ENCODE measurements around the gene APEH. TPM values are rescaled to one million over a fixed set of nuclear protein-coding genes. Genes with fewer than 3 reads are reported as not detected.

Gene APEH
- total RNA-seq, 2 donors from 2014 or later: 58.7 to 67.7 TPM

GRCh38 chr3:49702672-49703071 lies 28.5 kb downstream of the APEH start:
- intact Hi-C loops (cut with DNase I): loop anchor here (10.0 kb wide), 1 partner anchor 132 kb away; no protein-coding TSS in a partner anchor
- ATAC-seq (no peak), DNase-seq (no peak)
- Histone ChIP-seq H3K4me3 (no peak overlapping the region), H3K9me3 (no peaks in the 10 kb centered on the region), H3K27ac (no peak overlapping the region), H3K27me3 (no peaks in the 10 kb centered on the region), H3K4me1 (no peaks in the 10 kb centered on the region), H3K36me3 (replicated peaks in 1 of 2; ENCODE audit: insufficient read depth in 1 of 2, low read depth in 2 of 2) (peaks cover 0 to 9% of the 10 kb centered on the region in 2 donors)
- 85% methylated on average over 11 of the region's 11 CpGs; no CpG with 5 or more reads in 1 of the 2 donors for WGBS, 2 donors
- TF ChIP-seq POLR2A (IDR thresholded peaks at IDR 0.05) (no peak), CTCF (IDR thresholded peaks at IDR 0.05) (no peak)

- peaks cover 0 to 7% of the 10 kb centered on the region in 2 donors for H3K36me3 ChIP-seq (replicated peaks in 1 of 2; ENCODE audit: insufficient read depth in 1 of 2, low read depth in 2 of 2)
- intact Hi-C loops (cut with DNase I): loop anchor here (10.0 kb wide), 1 partner anchor 131 kb away; no protein-coding TSS in a partner anchor
These were observed 29.3 kb downstream of the APEH start for GRCh38 chr3:49703443-49703927.

GRCh38 chr3:49703956-49704355 lies 29.8 kb downstream of the APEH start:
- H3K36me3 ChIP-seq (replicated peaks in 1 of 2; ENCODE audit: insufficient read depth in 1 of 2, low read depth in 2 of 2): peaks cover 0 to 7% of the 10 kb centered on the region in 2 donors
- H3K4me3 ChIP-seq: no peak overlapping the region
- whole genome bisulfite sequencing, 2 donors: 93 to 95% methylated on average over 7 of the region's 7 CpGs
- DNase-seq (no peak), ATAC-seq (no peak)
- intact Hi-C loops (cut with DNase I): loop anchor here (10.0 kb wide), 1 partner anchor 131 kb away; no protein-coding TSS in a partner anchor
- H3K27me3 ChIP-seq: no peaks in the 10 kb centered on the region
- no peaks in the 10 kb centered on the region for H3K9me3 ChIP-seq
- H3K4me1 ChIP-seq: no peaks in the 10 kb centered on the region
- H3K27ac ChIP-seq: no peak overlapping the region
- TF ChIP-seq POLR2A (IDR thresholded peaks at IDR 0.05): no peak
- TF ChIP-seq CTCF (IDR thresholded peaks at IDR 0.05): no peak

More at GRCh38 chr3:49703443-49703927, 29.3 kb downstream of the APEH start:
- WGBS, 2 donors: 37 to 38% methylated on average over 2 to 13 of the region's 14 CpGs
- Histone ChIP-seq H3K27me3 (no peaks in the 10 kb centered on the region), H3K9me3 (no peaks in the 10 kb centered on the region), H3K4me3 (no peak overlapping the region), H3K4me1 (no peaks in the 10 kb centered on the region), H3K27ac (no peak overlapping the region)
- DNase-seq: peak; percentile 69 to 77 (median 74)
- TF ChIP-seq CTCF (IDR thresholded peaks at IDR 0.05) (peak; percentile 74 to 85 (median 80)), POLR2A (IDR thresholded peaks at IDR 0.05) (no peak)
- ATAC-seq: peak; percentile 86

- Histone ChIP-seq H3K27me3 (no peaks in the 10 kb centered on the region), H3K4me3 (no peak overlapping the region), H3K9me3 (no peaks in the 10 kb centered on the region), H3K36me3 (replicated peaks in 1 of 2; ENCODE audit: insufficient read depth in 1 of 2, low read depth in 2 of 2) (peaks cover 0 to 7% of the 10 kb centered on the region in 2 donors), H3K27ac (no peak overlapping the region), H3K4me1 (no peaks in the 10 kb centered on the region)
- no peak for DNase-seq
- WGBS, 2 donors: 91% methylated on average over 8 of the region's 8 CpGs; no CpG with 5 or more reads in 1 of the 2 donors
- ATAC-seq: no peak
- TF ChIP-seq POLR2A (IDR thresholded peaks at IDR 0.05): no peak
- no peak for TF ChIP-seq CTCF (IDR thresholded peaks at IDR 0.05)
- intact Hi-C loops (cut with DNase I): loop anchor here (10.0 kb wide), 1 partner anchor 130 kb away; no protein-coding TSS in a partner anchor
These were observed 30.5 kb downstream of the APEH start for GRCh38 chr3:49704629-49705028.

All from body of pancreas (tissue), 4 donors.